ENCODE results near the gene SH3RF1. TPM values are rescaled to one million over a fixed set of nuclear protein-coding genes. Genes with fewer than 3 reads are reported as not detected.

Gene SH3RF1
- total RNA-seq, 2 experiments from 2014 or later, result 0.34 TPM

- CTCF ChIA-PET, result no interaction called here
- Mint-ChIP-seq H3K4me3 (no peak overlapping the region), H3K9me3 (peaks cover 4% of the 10 kb centered on the region), H3K4me1 (ENCODE audit: low read depth) (no peaks in the 10 kb centered on the region), H3K36me3 (ENCODE audit: low read depth) (no peaks in the 10 kb centered on the region), H3K27ac (no peak overlapping the region), H3K27me3 (no peaks in the 10 kb centered on the region)
- intact Hi-C loops (cut with micrococcal nuclease), result no loop called here
- no peak for ATAC-seq
- TF ChIP-seq, protein P1, sequence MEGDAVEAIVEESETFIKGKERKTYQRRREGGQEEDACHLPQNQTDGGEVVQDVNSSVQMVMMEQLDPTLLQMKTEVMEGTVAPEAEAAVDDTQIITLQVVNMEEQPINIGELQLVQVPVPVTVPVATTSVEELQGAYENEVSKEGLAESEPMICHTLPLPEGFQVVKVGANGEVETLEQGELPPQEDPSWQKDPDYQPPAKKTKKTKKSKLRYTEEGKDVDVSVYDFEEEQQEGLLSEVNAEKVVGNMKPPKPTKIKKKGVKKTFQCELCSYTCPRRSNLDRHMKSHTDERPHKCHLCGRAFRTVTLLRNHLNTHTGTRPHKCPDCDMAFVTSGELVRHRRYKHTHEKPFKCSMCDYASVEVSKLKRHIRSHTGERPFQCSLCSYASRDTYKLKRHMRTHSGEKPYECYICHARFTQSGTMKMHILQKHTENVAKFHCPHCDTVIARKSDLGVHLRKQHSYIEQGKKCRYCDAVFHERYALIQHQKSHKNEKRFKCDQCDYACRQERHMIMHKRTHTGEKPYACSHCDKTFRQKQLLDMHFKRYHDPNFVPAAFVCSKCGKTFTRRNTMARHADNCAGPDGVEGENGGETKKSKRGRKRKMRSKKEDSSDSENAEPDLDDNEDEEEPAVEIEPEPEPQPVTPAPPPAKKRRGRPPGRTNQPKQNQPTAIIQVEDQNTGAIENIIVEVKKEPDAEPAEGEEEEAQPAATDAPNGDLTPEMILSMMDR (IDR thresholded peaks at IDR 0.05), result no peak
- POLR2A ChIA-PET, result no interaction called here
- no peak for DNase-seq
Measured at GRCh38 chr4:169209388-169209883, 61.3 kb downstream of the SH3RF1 start.

- intact Hi-C loops (cut with micrococcal nuclease), result no loop called here
- Mint-ChIP-seq H3K4me3 (no peak overlapping the region), H3K27me3 (no peaks in the 10 kb centered on the region), H3K27ac (no peak overlapping the region), H3K4me1 (ENCODE audit: low read depth) (no peaks in the 10 kb centered on the region), H3K36me3 (ENCODE audit: low read depth) (no peaks in the 10 kb centered on the region), H3K9me3 (no peaks in the 10 kb centered on the region)
- TF ChIP-seq, protein P1 (IDR thresholded peaks at IDR 0.05), result no peak
- ChIA-PET CTCF (no interaction called here), POLR2A (no interaction called here)
- DNase-seq (no peak), ATAC-seq (no peak)
Measured at GRCh38 chr4:169208516-169208915, 62.2 kb downstream of the SH3RF1 start.

GRCh38 chr4:169208090-169208455, 62.7 kb downstream of the SH3RF1 start:
- TF ChIP-seq, protein P1 (IDR thresholded peaks at IDR 0.05), result no peak
- Mint-ChIP-seq H3K27ac (no peak overlapping the region), H3K4me3 (no peak overlapping the region), H3K36me3 (ENCODE audit: low read depth) (no peaks in the 10 kb centered on the region), H3K9me3 (no peaks in the 10 kb centered on the region), H3K27me3 (no peaks in the 10 kb centered on the region), H3K4me1 (ENCODE audit: low read depth) (no peaks in the 10 kb centered on the region)
- POLR2A ChIA-PET, result interaction anchor here (1.1 kb wide), 1 partner anchor 8 kb away, joined by 3 read pairs; no protein-coding TSS in a partner anchor
- intact Hi-C loops (cut with micrococcal nuclease), result no loop called here
- CTCF ChIA-PET, result no interaction called here
- ATAC-seq, result no peak
- DNase-seq, result no peak

GRCh38 chr4:169207436-169208089, 63.2 kb downstream of the SH3RF1 start:
- no peaks in the 10 kb centered on the region for H3K27me3 Mint-ChIP-seq

DNA sequence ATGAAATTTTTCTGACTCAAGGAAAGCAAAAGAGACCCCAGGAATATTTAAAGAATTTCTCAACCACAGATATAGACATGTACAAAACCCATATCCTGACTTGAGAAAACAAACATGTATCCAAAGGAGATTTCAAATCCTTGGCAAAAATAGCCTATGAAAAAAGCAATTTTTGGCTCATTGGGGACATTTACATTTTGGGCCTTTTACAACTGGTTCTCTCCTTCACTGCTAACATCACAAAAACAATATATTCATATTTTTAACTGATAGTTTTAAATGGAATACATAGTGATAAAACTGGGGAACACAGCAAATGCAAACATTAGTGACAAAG, 65.0 kb downstream of the SH3RF1 start:
- DNase-seq (no peak), ATAC-seq (no peak)
- no peak overlapping the region for H3K27ac Mint-ChIP-seq
- no peaks in the 10 kb centered on the region for H3K27me3 Mint-ChIP-seq
- TF ChIP-seq, protein P1 (IDR thresholded peaks at IDR 0.05), result no peak
- no peak overlapping the region for H3K4me3 Mint-ChIP-seq
- no peaks in the 10 kb centered on the region for H3K9me3 Mint-ChIP-seq
- POLR2A ChIA-PET, result no interaction called here
- H3K4me1 Mint-ChIP-seq (ENCODE audit: low read depth), result no peaks in the 10 kb centered on the region
- CTCF ChIA-PET, result no interaction called here
- H3K36me3 Mint-ChIP-seq (ENCODE audit: low read depth), result no peaks in the 10 kb centered on the region
- intact Hi-C loops (cut with micrococcal nuclease), result no loop called here

More at GRCh38 chr4:169207436-169208089, 63.2 kb downstream of the SH3RF1 start:
- no peak for DNase-seq
- H3K4me3 Mint-ChIP-seq, result no peak overlapping the region
- TF ChIP-seq, protein P1 (IDR thresholded peaks at IDR 0.05), result no peak
- no peaks in the 10 kb centered on the region for H3K9me3 Mint-ChIP-seq
- H3K36me3 Mint-ChIP-seq (ENCODE audit: low read depth), result no peaks in the 10 kb centered on the region
- ATAC-seq, result no peak
- ChIA-PET CTCF (no interaction called here), POLR2A (interaction anchor here (1.1 kb wide), 1 partner anchor 9 kb away, joined by 3 read pairs; no protein-coding TSS in a partner anchor)
- no peak overlapping the region for H3K27ac Mint-ChIP-seq
- intact Hi-C loops (cut with micrococcal nuclease), result no loop called here
- no peaks in the 10 kb centered on the region for H3K4me1 Mint-ChIP-seq (ENCODE audit: low read depth)

All from activated CD8-positive, alpha-beta T cell treated with anti-CD3 and anti-CD28 coated beads for 36 hours (primary cell).